ENCODE measurements around the gene NCKAP5L. TPM values are rescaled to one million over a fixed set of nuclear protein-coding genes. Genes with fewer than 3 reads are reported as not detected.

Gene NCKAP5L, protein sequence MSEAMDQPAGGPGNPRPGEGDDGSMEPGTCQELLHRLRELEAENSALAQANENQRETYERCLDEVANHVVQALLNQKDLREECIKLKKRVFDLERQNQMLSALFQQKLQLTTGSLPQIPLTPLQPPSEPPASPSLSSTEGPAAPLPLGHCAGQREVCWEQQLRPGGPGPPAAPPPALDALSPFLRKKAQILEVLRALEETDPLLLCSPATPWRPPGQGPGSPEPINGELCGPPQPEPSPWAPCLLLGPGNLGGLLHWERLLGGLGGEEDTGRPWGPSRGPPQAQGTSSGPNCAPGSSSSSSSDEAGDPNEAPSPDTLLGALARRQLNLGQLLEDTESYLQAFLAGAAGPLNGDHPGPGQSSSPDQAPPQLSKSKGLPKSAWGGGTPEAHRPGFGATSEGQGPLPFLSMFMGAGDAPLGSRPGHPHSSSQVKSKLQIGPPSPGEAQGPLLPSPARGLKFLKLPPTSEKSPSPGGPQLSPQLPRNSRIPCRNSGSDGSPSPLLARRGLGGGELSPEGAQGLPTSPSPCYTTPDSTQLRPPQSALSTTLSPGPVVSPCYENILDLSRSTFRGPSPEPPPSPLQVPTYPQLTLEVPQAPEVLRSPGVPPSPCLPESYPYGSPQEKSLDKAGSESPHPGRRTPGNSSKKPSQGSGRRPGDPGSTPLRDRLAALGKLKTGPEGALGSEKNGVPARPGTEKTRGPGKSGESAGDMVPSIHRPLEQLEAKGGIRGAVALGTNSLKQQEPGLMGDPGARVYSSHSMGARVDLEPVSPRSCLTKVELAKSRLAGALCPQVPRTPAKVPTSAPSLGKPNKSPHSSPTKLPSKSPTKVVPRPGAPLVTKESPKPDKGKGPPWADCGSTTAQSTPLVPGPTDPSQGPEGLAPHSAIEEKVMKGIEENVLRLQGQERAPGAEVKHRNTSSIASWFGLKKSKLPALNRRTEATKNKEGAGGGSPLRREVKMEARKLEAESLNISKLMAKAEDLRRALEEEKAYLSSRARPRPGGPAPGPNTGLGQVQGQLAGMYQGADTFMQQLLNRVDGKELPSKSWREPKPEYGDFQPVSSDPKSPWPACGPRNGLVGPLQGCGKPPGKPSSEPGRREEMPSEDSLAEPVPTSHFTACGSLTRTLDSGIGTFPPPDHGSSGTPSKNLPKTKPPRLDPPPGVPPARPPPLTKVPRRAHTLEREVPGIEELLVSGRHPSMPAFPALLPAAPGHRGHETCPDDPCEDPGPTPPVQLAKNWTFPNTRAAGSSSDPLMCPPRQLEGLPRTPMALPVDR (N-terminal part only)
- 6.6 to 9.3 TPM (median 8.5 TPM) in 5 replicates for total RNA-seq (2022; extraction: Qiagen RNA extraction)

DNA sequence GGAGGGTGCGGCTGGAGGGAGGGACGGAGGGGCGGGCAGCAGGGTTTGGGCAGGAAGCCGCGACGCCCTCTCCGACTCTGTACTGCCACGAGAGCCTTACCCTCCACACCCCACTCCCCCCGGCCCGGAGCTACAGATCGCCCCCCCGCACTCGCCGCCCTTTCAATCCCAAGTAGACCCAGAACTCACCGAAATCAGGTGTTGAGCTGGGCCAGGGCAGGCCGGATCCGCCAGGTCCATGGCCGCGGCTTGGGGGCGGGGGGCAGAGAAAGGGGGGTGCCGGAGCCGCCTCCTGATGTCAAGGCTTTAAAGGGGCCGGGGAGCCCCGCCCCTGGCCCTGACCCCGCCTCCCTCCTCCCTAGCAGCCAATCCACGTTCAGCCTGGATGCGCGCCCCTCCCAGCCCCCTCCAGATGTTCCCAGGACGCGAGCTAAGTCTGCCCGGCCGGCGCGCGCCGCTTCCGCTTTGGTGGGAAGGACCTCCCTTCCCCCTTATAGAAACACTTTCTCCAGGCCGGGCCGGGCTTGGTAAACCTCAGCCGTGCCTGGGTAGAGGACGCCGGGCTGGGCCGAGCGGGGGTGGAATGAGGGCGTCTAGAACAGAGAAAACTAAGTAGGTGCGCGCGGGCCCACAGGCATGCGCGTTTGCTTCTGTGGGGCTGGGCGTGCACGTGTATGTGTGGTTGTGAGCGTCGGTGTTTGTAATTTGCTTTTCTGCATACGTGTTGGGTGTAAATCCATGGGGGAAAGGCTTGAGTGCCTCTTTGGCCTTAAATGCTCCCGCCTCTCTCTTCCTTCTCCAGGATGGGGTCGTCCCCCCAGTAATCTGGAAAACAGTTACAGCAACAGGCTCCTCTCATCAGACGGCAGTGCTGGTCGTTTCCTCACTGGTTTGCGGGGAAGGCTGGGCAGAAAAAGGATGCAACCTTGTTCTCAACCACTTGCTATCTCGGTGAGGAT is at the start of gene NCKAP5L:
Gene NCKAP5L (minus strand): TSS at position 281 of the 959 bp plus-strand sequence. CDS start 24,369 bp downstream, outside the sequence.

DNA sequence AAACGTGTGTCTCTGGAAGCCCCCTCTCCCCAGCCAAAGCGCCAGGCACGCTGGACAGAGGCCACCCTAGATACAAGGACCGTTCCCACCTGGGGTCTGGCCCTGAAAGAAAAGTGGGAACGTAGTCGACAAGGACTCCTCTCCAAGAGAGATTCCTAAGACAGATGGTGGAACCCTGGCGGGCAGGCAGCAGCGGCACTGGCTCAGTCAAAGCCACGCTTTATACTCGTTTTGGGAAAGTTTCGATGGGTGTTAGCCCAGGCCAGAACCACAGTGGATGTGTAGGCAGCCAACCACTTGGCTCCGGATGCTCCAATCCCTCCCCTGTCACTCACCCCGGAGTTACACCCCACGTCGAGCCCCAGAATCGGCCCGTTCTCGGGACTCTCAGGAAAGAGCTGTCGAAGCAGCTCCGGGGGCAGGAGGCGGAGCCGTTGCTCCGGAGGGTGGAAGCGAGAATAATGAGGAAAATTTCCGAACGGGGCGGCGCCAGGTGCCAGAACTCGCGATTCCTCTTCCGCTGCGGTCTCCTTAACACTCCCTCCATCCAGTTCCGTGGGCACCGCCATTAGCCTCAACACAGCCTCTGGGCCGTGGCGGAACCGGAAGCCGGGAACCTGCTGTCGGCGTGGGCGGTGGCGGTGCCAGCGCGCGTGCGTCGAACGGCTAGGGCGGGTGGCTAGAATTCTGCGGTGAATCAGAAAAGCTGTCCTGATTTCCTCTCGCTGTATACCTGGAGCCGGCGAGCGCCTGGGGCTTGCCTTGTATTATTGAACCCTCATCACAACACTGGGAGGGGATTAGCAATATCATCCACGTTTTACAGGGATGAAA is 14.5 kb upstream of the NCKAP5L start, which contains the start of gene BCDIN3D:
Gene BCDIN3D (minus strand): TSS at position 588 of the 834 bp plus-strand sequence. CDS start 19 bp downstream, at position 569.

Other genes with a start within 250 kb of the NCKAP5L start
- gene FAM186B, start 222.8 kb downstream of the NCKAP5L start, total RNA-seq (2022; extraction: Qiagen RNA extraction), result 0.07 to 0.23 TPM (median 0.15 TPM) in 5 replicates
- 4.5 to 7.4 TPM (median 6.5 TPM) in 5 replicates for gene PRPF40B, start 204.9 kb downstream of the NCKAP5L start, total RNA-seq (2022; extraction: Qiagen RNA extraction)
- gene FMNL3, start 121.0 kb downstream of the NCKAP5L start, total RNA-seq (2022; extraction: Qiagen RNA extraction), result 1.3 to 2.0 TPM (median 1.7 TPM) in 5 replicates
- 403 to 535 TPM (median 489 TPM) in 5 replicates for gene TMBIM6, start 86.9 kb downstream of the NCKAP5L start, total RNA-seq (2022; extraction: Qiagen RNA extraction)
- gene BCDIN3D, start 14.7 kb upstream of the NCKAP5L start, total RNA-seq (2022; extraction: Qiagen RNA extraction), result 3.7 to 4.3 TPM (median 4.0 TPM) in 5 replicates
- not detected in 5 replicates for gene FAIM2, start 75.5 kb upstream of the NCKAP5L start, total RNA-seq (2022; extraction: Qiagen RNA extraction)
- gene AQP2, start 122.3 kb upstream of the NCKAP5L start, total RNA-seq (2022; extraction: Qiagen RNA extraction), result not detected in 5 replicates
- gene AQP5, start 133.5 kb upstream of the NCKAP5L start, total RNA-seq (2022; extraction: Qiagen RNA extraction), result not detected in 5 replicates
- gene AQP6, start 144.5 kb upstream of the NCKAP5L start, total RNA-seq (2022; extraction: Qiagen RNA extraction), result 0.11 TPM in 1 of 5 replicates, not detected in the others
- gene RACGAP1, start 197.1 kb upstream of the NCKAP5L start, total RNA-seq (2022; extraction: Qiagen RNA extraction), result 70.3 to 82.6 TPM (median 78.4 TPM) in 5 replicates
- gene ASIC1, start 229.2 kb upstream of the NCKAP5L start, total RNA-seq (2022; extraction: Qiagen RNA extraction), result 5.0 to 6.3 TPM (median 5.3 TPM) in 5 replicates